Hematopoietic multipotent progenitor cell treated with erythropoietin and hydrocortisone succinate and interleukin-3 and kit ligand, for 8 days (in vitro differentiated cells): ENCODE results near the gene CENPS.
"Not testable (repeated sequence)": the region's sequence is repeated elsewhere in the genome, so short reads cannot be mapped to it uniquely, and the experiment has no call there.

ENCODE experiments used
- DNase-seq: peaks from one replicate; pipeline ENCODE4 v3.0.0-alpha.2; 2015

The CENPS gene

GRCh38 chr1:10430216-10431069 is at the start of gene CENPS:
Gene CENPS, plus strand, starts transcription at chr1:10430433. Its CDS starts 85 bp downstream, at chr1:10430518.
- DNase-seq, result peak; percentile 91

GRCh38 chr1:10380594-10381275 is 49.5 kb upstream of the CENPS start:
- no peak for DNase-seq

GRCh38 chr1:10383630-10384029 is 46.6 kb upstream of the CENPS start:
- DNase-seq, result no peak

GRCh38 chr1:10384219-10384618 is 46.0 kb upstream of the CENPS start:
- DNase-seq, result no peak

GRCh38 chr1:10386761-10387676 is 43.2 kb upstream of the CENPS start:
- DNase-seq, result no peak

- no peak for DNase-seq
Measured at GRCh38 chr1:10387677-10388386, 42.4 kb upstream of the CENPS start.

- DNase-seq, result no peak
Measured at GRCh38 chr1:10388387-10388715, 41.9 kb upstream of the CENPS start.

- no peak for DNase-seq
Measured at GRCh38 chr1:10389271-10389973, 40.8 kb upstream of the CENPS start.

GRCh38 chr1:10396870-10397269 is 33.4 kb upstream of the CENPS start:
- no peak for DNase-seq

GRCh38 chr1:10398278-10398733 is 31.9 kb upstream of the CENPS start:
- DNase-seq, result no peak

- peak; percentile 98 for DNase-seq
Measured at GRCh38 chr1:10398734-10399443, 31.3 kb upstream of the CENPS start, which contains the start of gene PGD. Gene PGD, plus strand, starts transcription at chr1:10399064. Its CDS starts 54 bp downstream, at chr1:10399118.

GRCh38 chr1:10399444-10399941 is 30.7 kb upstream of the CENPS start:
- no peak for DNase-seq

GRCh38 chr1:10400013-10400412 is 30.2 kb upstream of the CENPS start:
- no peak for DNase-seq

GRCh38 chr1:10401281-10401680 is 29.0 kb upstream of the CENPS start:
- DNase-seq, result no peak

- no peak for DNase-seq
Measured at GRCh38 chr1:10402729-10403274, 27.4 kb upstream of the CENPS start.

GRCh38 chr1:10407201-10407600 is 23.0 kb upstream of the CENPS start:
- DNase-seq, result no peak

GRCh38 chr1:10415211-10415930 is 14.9 kb upstream of the CENPS start:
- DNase-seq, result peak; percentile 88

GRCh38 chr1:10415967-10416366 is 14.3 kb upstream of the CENPS start:
- DNase-seq, result not testable (repeated sequence)

GRCh38 chr1:10418741-10419140 is 11.5 kb upstream of the CENPS start:
- DNase-seq, result not testable (repeated sequence)

GRCh38 chr1:10419351-10419750 is 10.9 kb upstream of the CENPS start:
- DNase-seq, result no peak
